Activated CD4-positive, alpha-beta memory T cell treated with anti-CD3 and anti-CD28 coated beads for 36 hours (primary cell): ENCODE measurements around the gene GPR107. TPM values are rescaled to one million over a fixed set of nuclear protein-coding genes. Genes with fewer than 3 reads are reported as not detected.
"Not testable (repeated sequence)": the region's sequence is repeated elsewhere in the genome, so short reads cannot be mapped to it uniquely, and the experiment has no call there.

Source experiments
- CTCF ChIA-PET: fragments of 350-600 bp; sonication (Branson Sonifier 250); formaldehyde crosslinking; loops from one replicate; lab custom pipeline; 2021; ENCODE audit warnings: antibody characterized with exemption, inconsistent platforms; lab: Charles Lee
- POLR2A ChIA-PET: fragments of 350-600 bp; sonication (Branson Sonifier 250); formaldehyde crosslinking; loops from one replicate; lab custom pipeline; 2021; ENCODE audit warnings: antibody characterized with exemption; lab: Charles Lee
- DNase-seq: peaks from one replicate; pipeline ENCODE4 v3.0.0-alpha.2; 2020
- H3K27ac Mint-ChIP-seq: one replicate; pipeline ENCODE4 v1.8.0; 2021; ENCODE audit warnings: mixed read lengths
- H3K27me3 Mint-ChIP-seq: one replicate; pipeline ENCODE4 v1.8.0; 2021; ENCODE audit warnings: mixed read lengths
- H3K36me3 Mint-ChIP-seq: one replicate; pipeline ENCODE4 v1.8.0; 2021; ENCODE audit warnings: mixed read lengths
- H3K4me1 Mint-ChIP-seq: one replicate; pipeline ENCODE4 v1.8.0; 2021; ENCODE audit warnings: low read depth, mixed read lengths
- H3K4me3 Mint-ChIP-seq: one replicate; pipeline ENCODE4 v1.8.0; 2021; ENCODE audit warnings: mild to moderate bottlenecking, mixed read lengths
- H3K9me3 Mint-ChIP-seq: one replicate; pipeline ENCODE4 v1.8.0; 2021; ENCODE audit warnings: mixed read lengths
- intact Hi-C: fragments of 100-400 bp; cut with micrococcal nuclease; formaldehyde crosslinking; loops from one replicate; pipeline ENCODE4 v1.15.1; 2023
- total RNA-seq, 2 experiments: library from RNA; stranded (reverse); gene quantifications; one replicate each; pipeline ENCODE4 v1.2.3, GENCODE V29; 2021

GPR107 gene
- 10 to 100 TPM; 20.7 to 22.8 TPM for total RNA-seq

DNA sequence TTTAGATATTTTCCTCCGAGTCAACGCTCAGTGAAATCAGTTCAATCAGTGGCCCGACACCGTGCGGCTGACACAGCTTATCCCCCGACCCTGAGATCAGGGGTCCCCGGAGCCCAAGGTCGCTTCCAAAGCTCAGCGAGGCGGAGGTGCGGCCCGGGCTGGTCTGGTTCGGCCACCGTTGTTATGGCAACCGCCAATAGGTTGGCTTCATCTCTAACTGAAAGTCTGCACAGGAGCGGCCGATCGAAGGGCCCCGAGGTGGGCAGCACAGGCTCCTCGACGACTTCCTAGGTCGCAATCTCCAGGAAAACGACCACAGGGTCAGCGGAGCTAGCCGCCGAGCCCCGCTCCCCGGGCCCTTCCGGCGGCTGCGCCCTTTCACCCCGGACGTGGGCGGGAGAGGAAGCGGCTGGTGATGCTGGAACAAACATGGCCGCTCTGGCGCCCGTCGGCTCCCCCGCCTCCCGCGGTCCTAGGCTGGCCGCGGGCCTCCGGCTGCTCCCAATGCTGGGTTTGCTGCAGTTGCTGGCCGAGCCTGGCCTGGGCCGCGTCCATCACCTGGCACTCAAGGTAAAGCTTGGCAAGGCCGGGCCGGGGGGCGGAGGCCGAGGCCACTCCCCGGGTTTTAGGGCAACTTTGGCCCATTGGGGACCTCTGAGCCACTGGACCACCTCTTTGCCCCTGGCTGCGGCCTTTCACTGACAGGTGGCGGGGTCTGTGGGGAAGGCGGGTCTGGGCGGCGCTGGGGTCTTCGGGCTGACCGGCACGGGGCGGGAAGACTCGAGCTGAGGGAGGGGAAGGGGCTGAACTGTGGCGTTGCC is at the start of gene GPR107:
Gene GPR107 (plus strand): TSS at position 403 of the 821 bp plus-strand sequence. CDS start 27 bp downstream, at position 430.
- H3K27me3 Mint-ChIP-seq, result no peaks in the 10 kb centered on the region
- POLR2A ChIA-PET, result interaction anchor here (0.6 to 2.1 kb wide), 14 partner anchors 9 to 219 kb away, joined by 3 to 14 read pairs (median 4); partner anchors contain the start of gene FNBP1
- H3K36me3 Mint-ChIP-seq, result peaks cover 2% of the 10 kb centered on the region
- intact Hi-C loops, result no loop called here
- CTCF ChIA-PET, result interaction anchor here (0.7 to 2.1 kb wide), 6 partner anchors 24 to 169 kb away, joined by 3 to 9 read pairs (median 4); no protein-coding TSS in a partner anchor
- DNase-seq, result peak; percentile 88
- no peaks in the 10 kb centered on the region for H3K9me3 Mint-ChIP-seq
- peaks cover 32% of the 10 kb centered on the region for H3K4me1 Mint-ChIP-seq
- peak within 1 kb of the TSS; percentile 90 for H3K27ac Mint-ChIP-seq
- H3K4me3 Mint-ChIP-seq, result peak within 1 kb of the TSS; percentile 92

DNA sequence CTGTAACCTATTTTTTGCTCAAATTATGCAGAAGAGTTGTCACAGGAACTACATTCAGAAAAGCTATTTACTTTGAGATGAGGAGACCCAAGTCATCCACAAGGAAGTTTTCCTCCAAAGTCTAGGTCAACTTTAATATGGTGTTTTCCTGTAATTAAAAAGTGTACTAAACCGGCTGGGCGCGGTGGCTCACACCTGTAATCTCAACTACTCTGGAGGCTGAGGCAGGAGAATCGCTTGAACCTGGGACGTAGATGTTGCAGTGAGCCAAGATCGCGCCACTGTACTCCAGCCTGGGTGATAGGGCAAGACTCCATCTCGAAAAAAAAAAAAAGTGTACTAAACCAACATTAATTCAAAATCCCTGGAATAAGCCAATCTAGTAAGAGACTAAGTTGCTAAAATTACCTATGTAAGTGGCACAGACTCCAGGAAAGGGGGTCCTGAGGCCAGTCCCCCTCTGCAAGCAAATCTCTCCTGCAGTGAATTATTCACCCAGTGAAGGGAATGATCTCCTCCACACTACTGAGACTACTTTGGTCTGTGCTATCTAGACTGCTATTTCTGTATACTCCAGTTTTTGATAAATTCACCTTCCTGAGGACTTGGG is 49.7 kb upstream of the GPR107 start:
- DNase-seq, result no peak
- H3K36me3 Mint-ChIP-seq, result peaks cover 34% of the 10 kb centered on the region
- no peaks in the 10 kb centered on the region for H3K9me3 Mint-ChIP-seq
- no peaks in the 10 kb centered on the region for H3K27me3 Mint-ChIP-seq
- CTCF ChIA-PET, result interaction anchor here (1.2 kb wide), 1 partner anchor 47 kb away, joined by 3 read pairs; no protein-coding TSS in a partner anchor
- intact Hi-C loops, result no loop called here
- H3K4me1 Mint-ChIP-seq, result peaks cover 67% of the 10 kb centered on the region
- POLR2A ChIA-PET, result interaction anchor here (1.6 kb wide), 1 partner anchor 25 kb away, joined by 5 read pairs; no protein-coding TSS in a partner anchor
- no peak overlapping the region for H3K4me3 Mint-ChIP-seq
- H3K27ac Mint-ChIP-seq, result peak overlapping the region; percentile 51

DNA sequence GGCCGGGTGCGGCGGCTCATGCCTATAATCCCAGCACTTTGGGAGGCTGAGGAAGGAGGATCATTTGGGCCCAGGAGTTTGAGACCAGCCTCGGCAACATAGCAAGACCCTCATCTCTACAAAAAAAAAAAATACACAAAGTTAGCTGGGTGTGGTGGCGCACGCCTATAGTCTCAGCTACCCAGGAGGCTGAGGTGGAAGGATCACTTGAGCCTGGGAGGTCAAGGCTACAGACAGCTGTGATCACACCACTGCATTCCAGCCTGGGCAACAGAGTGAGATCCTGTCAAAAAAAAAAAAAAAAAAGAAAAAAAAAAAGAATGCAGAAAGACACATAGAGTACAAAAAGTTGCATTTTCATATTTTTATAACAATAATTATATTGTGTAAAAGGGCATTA is 46.8 kb upstream of the GPR107 start:
- intact Hi-C loops, result loop anchor here (1.0 to 2.0 kb wide), 4 partner anchors 9 to 22 kb away; no protein-coding TSS in a partner anchor
- H3K36me3 Mint-ChIP-seq, result peaks cover 34% of the 10 kb centered on the region
- peak overlapping the region; percentile 92 for H3K27ac Mint-ChIP-seq
- not testable (repeated sequence) for H3K9me3 Mint-ChIP-seq, DNase-seq, H3K27me3 Mint-ChIP-seq, H3K4me3 Mint-ChIP-seq
- ChIA-PET POLR2A (interaction anchor here (2.4 to 6.1 kb wide), 2 partner anchors 10 to 13 kb away, joined by 9 to 60 read pairs; no protein-coding TSS in a partner anchor), CTCF (interaction anchor here (0.6 kb wide), 1 partner anchor 32 kb away, joined by 5 read pairs; no protein-coding TSS in a partner anchor)
- peaks cover 77% of the 10 kb centered on the region for H3K4me1 Mint-ChIP-seq

DNA sequence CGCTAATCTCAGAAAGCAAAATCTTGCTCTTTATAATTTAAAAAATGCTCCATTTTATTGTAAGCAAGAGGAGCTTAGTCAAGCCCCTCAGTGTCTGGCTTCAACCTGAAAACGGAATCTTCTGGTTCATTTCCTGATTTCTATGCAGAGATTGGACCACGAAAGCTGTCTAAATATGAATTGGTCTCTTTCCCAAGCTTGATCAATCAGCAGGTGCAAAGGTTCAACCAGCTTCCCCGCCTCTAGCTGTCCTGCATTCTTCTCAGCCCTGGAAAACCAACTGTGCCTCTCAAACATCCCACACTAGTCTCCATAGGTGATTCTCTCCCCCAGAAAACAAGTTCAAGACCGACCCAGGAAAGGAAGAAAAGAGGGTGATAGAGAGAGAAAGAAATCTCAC is 45.2 kb upstream of the GPR107 start:
- ChIA-PET POLR2A (interaction anchor here (0.7 to 6.1 kb wide), 8 partner anchors 8 to 119 kb away, joined by 3 to 60 read pairs (median 6); no protein-coding TSS in a partner anchor), CTCF (interaction anchor here (0.9 to 3.0 kb wide), 6 partner anchors 10 to 64 kb away, joined by 3 to 8 read pairs (median 4); no protein-coding TSS in a partner anchor)
- peaks cover 5% of the 10 kb centered on the region for H3K9me3 Mint-ChIP-seq
- peaks cover 82% of the 10 kb centered on the region for H3K4me1 Mint-ChIP-seq
- H3K27ac Mint-ChIP-seq, result peak overlapping the region; percentile 86
- no peaks in the 10 kb centered on the region for H3K27me3 Mint-ChIP-seq
- intact Hi-C loops, result no loop called here
- peak overlapping the region; percentile 17 for H3K4me3 Mint-ChIP-seq
- H3K36me3 Mint-ChIP-seq, result peaks cover 33% of the 10 kb centered on the region
- DNase-seq, result no peak

DNA sequence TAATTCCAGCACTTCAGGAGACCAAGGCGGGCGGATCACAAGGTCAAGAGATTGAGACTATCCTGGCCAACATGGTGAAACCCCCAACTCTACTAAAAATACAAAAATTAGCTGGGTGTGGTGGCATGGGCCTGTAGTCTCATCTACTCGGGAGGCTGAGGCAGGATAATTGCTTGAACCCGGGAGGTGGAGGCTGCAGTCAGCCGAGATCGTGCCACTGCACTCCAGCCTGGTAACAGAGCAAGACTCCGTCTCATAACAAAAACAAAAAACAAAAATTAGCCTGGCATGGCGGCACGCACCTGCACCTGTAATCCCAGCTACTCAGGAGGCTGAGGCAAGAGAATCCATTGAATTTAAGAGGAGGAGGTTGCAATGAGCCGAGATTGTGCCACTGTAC is 44.2 kb upstream of the GPR107 start:
- peak overlapping the region; percentile 93 for H3K27ac Mint-ChIP-seq
- intact Hi-C loops, H3K9me3 Mint-ChIP-seq, H3K4me3 Mint-ChIP-seq, H3K27me3 Mint-ChIP-seq, DNase-seq: not testable (repeated sequence)
- ChIA-PET POLR2A (interaction anchor here (1.0 to 6.1 kb wide), 6 partner anchors 9 to 33 kb away, joined by 3 to 60 read pairs (median 11); partner anchors contain the start of gene FNBP1), CTCF (interaction anchor here (0.9 to 3.0 kb wide), 3 partner anchors 9 to 22 kb away, joined by 3 to 8 read pairs (median 3); no protein-coding TSS in a partner anchor)
- peaks cover 80% of the 10 kb centered on the region for H3K4me1 Mint-ChIP-seq
- peaks cover 38% of the 10 kb centered on the region for H3K36me3 Mint-ChIP-seq

GRCh38 chr9:130010151-130010988 is 43.3 kb upstream of the GPR107 start:
- H3K4me1 Mint-ChIP-seq, result peaks cover 84% of the 10 kb centered on the region
- POLR2A ChIA-PET, result interaction anchor here (0.6 to 6.1 kb wide), 13 partner anchors 8 to 87 kb away, joined by 3 to 60 read pairs (median 5); partner anchors contain the start of gene FNBP1
- peaks cover 5% of the 10 kb centered on the region for H3K9me3 Mint-ChIP-seq
- peaks cover 39% of the 10 kb centered on the region for H3K36me3 Mint-ChIP-seq
- intact Hi-C loops, result loop anchor here (1.0 kb wide), 2 partner anchors 10 to 28 kb away; no protein-coding TSS in a partner anchor
- CTCF ChIA-PET, result interaction anchor here (0.9 to 3.0 kb wide), 5 partner anchors 10 to 29 kb away, joined by 3 to 8 read pairs (median 4); no protein-coding TSS in a partner anchor
- peak; percentile 71 for DNase-seq
- H3K4me3 Mint-ChIP-seq, result peak overlapping the region; percentile 61
- H3K27ac Mint-ChIP-seq, result peak overlapping the region; percentile 93
- H3K27me3 Mint-ChIP-seq, result no peaks in the 10 kb centered on the region

DNA sequence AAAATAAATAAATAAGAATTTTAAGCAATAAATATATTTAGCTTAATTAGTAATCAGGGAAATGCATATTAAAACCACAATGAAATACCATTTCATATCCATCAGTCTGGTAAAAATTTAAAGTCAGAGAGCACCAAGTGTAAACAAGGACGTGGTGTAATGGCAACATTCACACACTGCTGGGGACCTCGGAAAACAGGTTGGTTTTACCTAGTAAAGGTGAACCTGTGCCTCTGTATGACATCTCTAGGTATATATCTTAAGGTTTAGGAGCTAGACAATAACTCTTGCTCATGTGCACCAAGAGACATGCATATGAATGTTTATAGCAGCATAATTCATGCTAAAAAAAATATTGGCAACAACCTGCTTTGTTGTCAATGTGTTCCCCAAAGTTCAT is 40.4 kb upstream of the GPR107 start:
- H3K27ac Mint-ChIP-seq, result peak overlapping the region; percentile 84
- no peaks in the 10 kb centered on the region for H3K27me3 Mint-ChIP-seq
- ChIA-PET CTCF (interaction anchor here (1.0 kb wide), 1 partner anchor 40 kb away, joined by 4 read pairs; no protein-coding TSS in a partner anchor), POLR2A (no interaction called here)
- DNase-seq, result no peak
- no peak overlapping the region for H3K4me3 Mint-ChIP-seq
- peaks cover 81% of the 10 kb centered on the region for H3K4me1 Mint-ChIP-seq
- intact Hi-C loops, result no loop called here
- peaks cover 13% of the 10 kb centered on the region for H3K9me3 Mint-ChIP-seq
- peaks cover 42% of the 10 kb centered on the region for H3K36me3 Mint-ChIP-seq

GRCh38 chr9:130015353-130016019 is 38.2 kb upstream of the GPR107 start:
- intact Hi-C loops, result loop anchor here (1.0 kb wide), 3 partner anchors 8 to 28 kb away; no protein-coding TSS in a partner anchor
- DNase-seq, result no peak
- Mint-ChIP-seq H3K27me3 (no peaks in the 10 kb centered on the region), H3K36me3 (peaks cover 47% of the 10 kb centered on the region), H3K4me3 (no peak overlapping the region), H3K27ac (peak overlapping the region; percentile 60), H3K9me3 (peaks cover 13% of the 10 kb centered on the region), H3K4me1 (peaks cover 78% of the 10 kb centered on the region)
- CTCF ChIA-PET, result interaction anchor here (0.6 kb wide), 1 partner anchor 11 kb away, joined by 4 read pairs; no protein-coding TSS in a partner anchor
- POLR2A ChIA-PET, result interaction anchor here (0.6 kb wide), 1 partner anchor 17 kb away, joined by 3 read pairs; no protein-coding TSS in a partner anchor

- Mint-ChIP-seq H3K27ac (peak overlapping the region; percentile 95), H3K9me3 (peaks cover 10% of the 10 kb centered on the region), H3K36me3 (peaks cover 40% of the 10 kb centered on the region), H3K4me1 (peaks cover 77% of the 10 kb centered on the region), H3K4me3 (peak overlapping the region; percentile 24), H3K27me3 (no peaks in the 10 kb centered on the region)
- intact Hi-C loops, result no loop called here
- no peak for DNase-seq
- ChIA-PET CTCF (interaction anchor here (0.6 to 2.1 kb wide), 10 partner anchors 9 to 132 kb away, joined by 3 to 7 read pairs (median 4); no protein-coding TSS in a partner anchor), POLR2A (interaction anchor here (0.6 to 6.7 kb wide), 15 partner anchors 9 to 521 kb away, joined by 3 to 59 read pairs (median 5); partner anchors contain the start of gene FNBP1)
Measured at GRCh38 chr9:130017076-130017475, 36.6 kb upstream of the GPR107 start.

DNA sequence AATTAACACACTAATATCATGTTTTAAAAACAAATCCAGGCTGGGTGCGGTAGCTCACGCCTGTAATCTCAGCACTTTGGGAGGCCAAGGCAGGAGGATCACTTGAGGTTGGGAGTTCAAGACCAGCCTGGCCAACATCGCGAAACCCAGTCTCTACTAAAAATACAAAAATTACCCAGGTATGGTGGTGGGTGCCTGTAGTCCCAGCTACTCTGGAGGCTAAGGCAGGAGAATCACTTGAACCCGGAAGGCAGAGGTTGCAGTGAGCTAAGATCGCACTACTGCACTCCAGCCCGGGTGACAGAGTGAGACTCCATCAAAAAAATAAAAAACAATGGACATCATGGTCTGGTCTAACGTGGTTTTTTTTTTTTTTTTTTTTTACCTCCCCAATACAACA is 36.2 kb upstream of the GPR107 start:
- intact Hi-C loops, H3K27me3 Mint-ChIP-seq, DNase-seq, H3K9me3 Mint-ChIP-seq, H3K4me3 Mint-ChIP-seq: not testable (repeated sequence)
- peaks cover 41% of the 10 kb centered on the region for H3K36me3 Mint-ChIP-seq
- H3K4me1 Mint-ChIP-seq, result peaks cover 77% of the 10 kb centered on the region
- CTCF ChIA-PET, result interaction anchor here (0.6 to 2.1 kb wide), 9 partner anchors 8 to 132 kb away, joined by 3 to 7 read pairs (median 4); no protein-coding TSS in a partner anchor
- POLR2A ChIA-PET, result interaction anchor here (0.7 to 6.7 kb wide), 11 partner anchors 9 to 522 kb away, joined by 3 to 59 read pairs (median 8); partner anchors contain the start of gene FNBP1
- H3K27ac Mint-ChIP-seq, result peak overlapping the region; percentile 95
